Left ventricle myocardium inferior (tissue), 1 donor: ENCODE data around the gene HYCC2. TPM values are rescaled to one million over a fixed set of nuclear protein-coding genes. Genes with fewer than 3 reads are reported as not detected.

Experiments
- DNase-seq: peaks from one replicate; pipeline ENCODE4 v3.0.0-alpha.2; 2020
- H3K27ac ChIP-seq: fragments of 200-600 bp; replicated peaks from 2 replicates; pipeline ENCODE4 v1.8.0; 2021
- H3K27me3 ChIP-seq: fragments of 200-600 bp; 2 replicates; pipeline ENCODE4 v1.8.0; 2021; ENCODE audit warnings: low read depth
- H3K36me3 ChIP-seq: fragments of 200-600 bp; 2 replicates; pipeline ENCODE4 v1.8.0; 2021
- H3K4me1 ChIP-seq: fragments of 200-600 bp; 2 replicates; pipeline ENCODE4 v1.8.0; 2021
- H3K4me3 ChIP-seq: fragments of 200-600 bp; 2 replicates; pipeline ENCODE4 v1.8.0; 2021; ENCODE audit warnings: mild to moderate bottlenecking, moderate library complexity
- H3K9me3 ChIP-seq: fragments of 200-600 bp; replicated peaks from 2 replicates; pipeline ENCODE4 v1.8.0; 2021
- CTCF ChIP-seq: fragments of 200-600 bp; IDR thresholded peaks from 2 replicates; pipeline ENCODE4 v1.8.0; 2021; ENCODE audit warnings: antibody characterized with exemption, mild to moderate bottlenecking, borderline replicate concordance
- intact Hi-C: fragments of 100-400 bp; cut with micrococcal nuclease; formaldehyde crosslinking; loops from one replicate; pipeline ENCODE4 v1.11.0; 2022
- total RNA-seq: library from RNA; stranded (reverse); fragmentation: NEBNext Ultra II Directional; extraction: Animal tissue kit (Norgen Biotek cat#: 25700); gene quantifications from one replicate; pipeline ENCODE4 v1.2.1, GENCODE V29; 2021
- donor health status: DM: no; HTN: yes; CAD: no; lungs with severe emphysema.

Gene HYCC2
- total RNA-seq, 1 donor from 2014 or later: 11.5 TPM

- no peak overlapping the region for H3K27ac ChIP-seq
- H3K9me3 ChIP-seq: no peaks in the 10 kb centered on the region
- no peak overlapping the region for H3K4me3 ChIP-seq
- peaks cover 5% of the 10 kb centered on the region for H3K4me1 ChIP-seq
- H3K27me3 ChIP-seq: no peaks in the 10 kb centered on the region
- no peak for TF ChIP-seq CTCF
- H3K36me3 ChIP-seq: no peaks in the 10 kb centered on the region
- intact Hi-C loops: no loop called here
- DNase-seq: no peak
These were observed 37.7 kb upstream of the HYCC2 start for GRCh38 chr2:201109186-201109585.

GRCh38 chr2:201108341-201108740 is 36.9 kb upstream of the HYCC2 start:
- Histone ChIP-seq H3K27me3 (no peaks in the 10 kb centered on the region), H3K4me1 (peaks cover 4% of the 10 kb centered on the region), H3K27ac (no peak overlapping the region), H3K4me3 (no peak overlapping the region), H3K9me3 (no peaks in the 10 kb centered on the region), H3K36me3 (no peaks in the 10 kb centered on the region)
- TF ChIP-seq CTCF: no peak
- DNase-seq: no peak
- intact Hi-C loops: no loop called here

GRCh38 chr2:201107624-201108023 is 36.2 kb upstream of the HYCC2 start:
- intact Hi-C loops: no loop called here
- H3K4me3 ChIP-seq: no peak overlapping the region
- no peaks in the 10 kb centered on the region for H3K36me3 ChIP-seq
- no peak for DNase-seq
- H3K27ac ChIP-seq: no peak overlapping the region
- peaks cover 4% of the 10 kb centered on the region for H3K4me1 ChIP-seq
- no peaks in the 10 kb centered on the region for H3K27me3 ChIP-seq
- no peaks in the 10 kb centered on the region for H3K9me3 ChIP-seq
- TF ChIP-seq CTCF: no peak

GRCh38 chr2:201105759-201106158 is 34.3 kb upstream of the HYCC2 start:
- no peak for TF ChIP-seq CTCF
- no peak overlapping the region for H3K27ac ChIP-seq
- H3K9me3 ChIP-seq: no peaks in the 10 kb centered on the region
- peaks cover 4% of the 10 kb centered on the region for H3K4me1 ChIP-seq
- no peaks in the 10 kb centered on the region for H3K27me3 ChIP-seq
- H3K4me3 ChIP-seq: no peak overlapping the region
- intact Hi-C loops: no loop called here
- no peak for DNase-seq
- no peaks in the 10 kb centered on the region for H3K36me3 ChIP-seq

GRCh38 chr2:201100497-201100896 is 29.0 kb upstream of the HYCC2 start:
- Histone ChIP-seq H3K4me1 (no peaks in the 10 kb centered on the region), H3K36me3 (no peaks in the 10 kb centered on the region), H3K27ac (no peak overlapping the region), H3K27me3 (no peaks in the 10 kb centered on the region), H3K4me3 (no peak overlapping the region), H3K9me3 (no peaks in the 10 kb centered on the region)
- no peak for DNase-seq
- no peak for TF ChIP-seq CTCF
- intact Hi-C loops: no loop called here

- Histone ChIP-seq H3K4me3 (no peak overlapping the region), H3K4me1 (no peaks in the 10 kb centered on the region), H3K9me3 (no peaks in the 10 kb centered on the region), H3K27me3 (no peaks in the 10 kb centered on the region), H3K27ac (no peak overlapping the region), H3K36me3 (peaks cover 6% of the 10 kb centered on the region)
- intact Hi-C loops: no loop called here
- no peak for TF ChIP-seq CTCF
- no peak for DNase-seq
These were observed 22.1 kb upstream of the HYCC2 start for GRCh38 chr2:201093573-201093972.
